ENCODE measurements around the gene ZNF669. TPM values are rescaled to one million over a fixed set of nuclear protein-coding genes. Genes with fewer than 3 reads are reported as not detected.
"Not testable (repeated sequence)": the region's sequence is repeated elsewhere in the genome, so short reads cannot be mapped to it uniquely, and the experiment has no call there.

The ZNF669 gene
- total and polyA plus RNA-seq, 3 experiments from 2014 or later, result 9.4 to 15.7 (median 10.0) TPM

DNA sequence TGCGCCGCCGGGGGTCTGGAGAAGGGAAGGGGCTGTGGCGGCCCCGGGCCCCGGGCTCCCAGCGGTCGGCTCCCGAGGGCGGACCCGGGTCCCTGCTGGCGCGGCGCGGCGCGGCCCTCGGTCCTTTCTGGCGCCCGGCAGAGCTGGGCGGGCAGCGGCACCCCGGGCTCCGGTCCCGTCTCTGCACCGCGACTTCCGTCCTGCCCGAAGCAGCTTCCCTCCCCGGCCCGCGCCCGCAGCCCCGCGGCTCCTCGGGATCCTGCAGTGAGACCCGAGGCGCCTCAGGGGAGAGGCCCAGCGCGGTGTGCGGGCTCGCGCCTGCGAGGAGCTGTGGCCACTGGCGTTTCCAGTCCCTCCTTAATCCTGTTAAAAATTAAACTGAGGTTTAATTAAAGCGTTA is 22.4 kb upstream of the ZNF669 start:
- CTCF ChIA-PET; H3K27me3 Mint-ChIP-seq; H3K36me3 ChIP-seq (ENCODE audit: insufficient read depth, low read length); H3K9me3 ChIP-seq (ENCODE audit: low read length); H3K27ac ChIP-seq (ENCODE audit: low read depth, low read length); H3K4me1 ChIP-seq (ENCODE audit: insufficient read depth, low read length); DNase-seq; H3K4me1 Mint-ChIP-seq; POLR2A ChIA-PET; H3K27me3 ChIP-seq (ENCODE audit: insufficient read depth, low read length, poor library complexity, severe bottlenecking); H3K4me3 ChIP-seq (ENCODE audit: low read length); H3K27ac Mint-ChIP-seq; H3K4me3 Mint-ChIP-seq: not testable (repeated sequence)
- peaks cover 8 to 13% (median 10%) of the 10 kb centered on the region in 3 donors for H3K36me3 Mint-ChIP-seq
- peaks cover 0 to 12% (median 11%) of the 10 kb centered on the region in 5 donors for H3K9me3 Mint-ChIP-seq

DNA sequence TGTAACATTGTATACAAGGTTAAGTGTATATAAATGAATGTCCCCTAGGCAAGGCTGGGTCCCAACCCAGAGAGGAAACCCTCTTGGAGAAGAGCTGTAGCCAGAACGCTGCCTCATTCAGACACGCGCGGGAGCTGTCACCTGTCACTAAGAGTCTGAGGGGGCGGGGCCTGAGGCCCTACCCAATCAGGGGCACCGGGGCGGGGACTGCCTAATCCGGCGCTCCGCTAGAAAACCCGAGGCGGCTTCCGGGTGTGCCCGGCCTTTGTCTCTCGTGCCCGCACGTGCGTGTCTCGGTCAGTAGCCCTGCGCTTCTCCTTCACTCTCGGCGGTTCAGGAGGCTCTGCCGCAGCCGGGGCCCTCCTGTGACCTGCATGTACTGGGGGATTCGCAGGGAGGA is 22.0 kb upstream of the ZNF669 start:
- Mint-ChIP-seq H3K36me3 (peaks cover 8 to 13% (median 10%) of the 10 kb centered on the region in 3 donors), H3K9me3 (peaks cover 0 to 12% (median 11%) of the 10 kb centered on the region in 5 donors)
- H3K27ac Mint-ChIP-seq; H3K4me3 ChIP-seq (ENCODE audit: low read length); H3K36me3 ChIP-seq (ENCODE audit: insufficient read depth, low read length); H3K4me3 Mint-ChIP-seq; POLR2A ChIA-PET; H3K4me1 ChIP-seq (ENCODE audit: insufficient read depth, low read length); CTCF ChIA-PET; H3K27me3 ChIP-seq (ENCODE audit: insufficient read depth, low read length, poor library complexity, severe bottlenecking); H3K4me1 Mint-ChIP-seq; H3K27ac ChIP-seq (ENCODE audit: low read depth, low read length); H3K27me3 Mint-ChIP-seq; DNase-seq; H3K9me3 ChIP-seq (ENCODE audit: low read length): not testable (repeated sequence)

DNA sequence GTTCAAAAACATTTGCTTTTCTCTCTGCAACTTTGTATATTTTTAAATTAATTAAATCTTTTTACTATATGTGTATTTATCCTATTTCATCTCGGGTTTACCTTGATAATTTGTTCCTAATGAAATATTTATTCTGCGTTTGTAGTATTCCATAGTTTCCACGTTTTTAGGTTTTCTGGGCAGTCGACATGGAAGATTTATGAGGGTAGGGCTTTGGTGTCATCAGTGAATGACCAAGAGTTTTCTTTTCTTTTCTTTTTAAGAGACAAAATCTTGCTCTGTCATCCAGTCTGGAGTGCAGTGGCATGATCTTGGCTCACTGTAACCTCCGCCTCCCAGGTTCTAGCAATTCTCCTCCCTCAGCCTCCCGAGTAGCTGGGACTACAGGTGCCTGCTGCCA is 17.2 kb upstream of the ZNF669 start:
- Histone ChIP-seq H3K4me1 (ENCODE audit: insufficient read depth, low read length) (no peaks in the 10 kb centered on the region), H3K4me3 (ENCODE audit: low read length) (no peak overlapping the region), H3K36me3 (ENCODE audit: insufficient read depth, low read length) (no peaks in the 10 kb centered on the region), H3K27ac (ENCODE audit: low read depth, low read length) (no peak overlapping the region), H3K27me3 (ENCODE audit: insufficient read depth, low read length, poor library complexity, severe bottlenecking) (no peaks in the 10 kb centered on the region), H3K9me3 (ENCODE audit: low read length) (no peaks in the 10 kb centered on the region)
- DNase-seq, result no peak
- Mint-ChIP-seq H3K27me3 (no peaks in the 10 kb centered on the region), H3K36me3 (no peaks in the 10 kb centered on the region), H3K4me3 (no peak overlapping the region), H3K9me3 (peaks cover 0 to 6% (median 2%) of the 10 kb centered on the region in 5 donors), H3K4me1 (no peaks in the 10 kb centered on the region), H3K27ac (no peak overlapping the region)
- POLR2A ChIA-PET, result no interaction called here
- CTCF ChIA-PET, result no interaction called here

DNA sequence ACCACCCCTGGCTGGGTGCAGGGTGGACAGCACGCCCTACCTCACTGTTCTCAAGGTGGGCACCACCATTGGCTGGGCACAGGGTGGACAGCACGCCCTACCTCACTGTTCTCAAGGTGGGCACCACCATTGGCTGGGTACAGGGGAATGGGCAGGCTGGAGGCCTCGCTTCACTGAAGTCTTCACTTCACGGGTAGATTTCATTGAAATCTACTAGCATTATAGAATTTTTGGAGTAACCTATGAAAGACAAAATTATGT is 16.2 kb upstream of the ZNF669 start:
- H3K27me3 ChIP-seq (ENCODE audit: insufficient read depth, low read length, poor library complexity, severe bottlenecking); H3K9me3 Mint-ChIP-seq; CTCF ChIA-PET; DNase-seq; H3K4me3 ChIP-seq (ENCODE audit: low read length); H3K27me3 Mint-ChIP-seq; H3K27ac ChIP-seq (ENCODE audit: low read depth, low read length); H3K9me3 ChIP-seq (ENCODE audit: low read length); H3K27ac Mint-ChIP-seq; H3K4me3 Mint-ChIP-seq; H3K36me3 Mint-ChIP-seq; H3K4me1 Mint-ChIP-seq; H3K4me1 ChIP-seq (ENCODE audit: insufficient read depth, low read length); H3K36me3 ChIP-seq (ENCODE audit: insufficient read depth, low read length); POLR2A ChIA-PET: not testable (repeated sequence)

DNA sequence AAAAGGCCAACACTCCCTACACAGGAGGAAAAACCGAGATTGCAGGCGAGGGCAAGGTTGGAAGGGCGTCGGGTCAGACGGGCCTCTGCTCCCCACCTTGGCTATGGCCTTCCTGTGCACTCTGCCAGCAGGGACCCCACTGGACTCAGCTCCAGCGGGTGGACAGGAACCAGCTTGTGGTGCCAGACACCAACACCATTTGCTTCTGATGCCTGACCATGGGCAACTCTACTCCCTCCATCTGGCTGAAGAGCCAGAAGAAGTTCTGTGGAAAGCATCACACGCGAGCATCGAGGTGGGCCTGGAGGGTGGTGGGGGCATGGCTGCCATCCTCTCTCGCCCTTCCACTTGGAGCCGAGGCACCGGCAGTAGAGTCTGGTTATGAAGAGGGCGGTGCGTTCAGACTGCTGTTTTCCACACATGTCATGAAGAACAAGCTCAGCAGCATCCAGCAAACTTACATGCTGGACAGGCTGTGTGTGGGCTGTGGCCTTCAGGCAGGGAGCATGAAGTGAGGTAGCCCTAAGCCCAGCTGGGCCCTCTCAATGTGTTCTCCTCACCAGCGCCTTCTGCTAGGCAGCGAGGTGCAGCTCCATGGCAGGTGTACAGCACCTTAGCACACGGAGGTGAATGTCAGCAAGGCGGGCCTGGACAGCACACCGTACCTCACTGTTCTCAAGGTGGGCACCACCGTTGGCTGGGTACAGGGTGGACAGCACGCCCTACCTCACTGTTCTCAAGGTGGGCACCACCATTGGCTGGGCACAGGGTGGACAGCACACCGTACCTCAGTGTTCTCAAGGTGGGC is 15.6 kb upstream of the ZNF669 start:
- Mint-ChIP-seq H3K27ac (no peak overlapping the region), H3K4me3 (no peak overlapping the region), H3K27me3 (no peaks in the 10 kb centered on the region), H3K9me3 (peaks cover 0 to 6% (median 2%) of the 10 kb centered on the region in 5 donors), H3K4me1 (no peaks in the 10 kb centered on the region), H3K36me3 (no peaks in the 10 kb centered on the region)
- no peak for DNase-seq
- H3K36me3 ChIP-seq (ENCODE audit: insufficient read depth, low read length), result no peaks in the 10 kb centered on the region
- CTCF ChIA-PET, result interaction anchor here (1.0 kb wide), 1 partner anchor 11 kb away, joined by 4 read pairs; no protein-coding TSS in a partner anchor
- POLR2A ChIA-PET, result no interaction called here
- H3K27me3 ChIP-seq (ENCODE audit: insufficient read depth, low read length, poor library complexity, severe bottlenecking), result no peaks in the 10 kb centered on the region
- H3K4me1 ChIP-seq (ENCODE audit: insufficient read depth, low read length), result no peaks in the 10 kb centered on the region
- H3K4me3 ChIP-seq (ENCODE audit: low read length), result no peak overlapping the region
- no peak overlapping the region for H3K27ac ChIP-seq (ENCODE audit: low read depth, low read length)
- H3K9me3 ChIP-seq (ENCODE audit: low read length), result no peaks in the 10 kb centered on the region

DNA sequence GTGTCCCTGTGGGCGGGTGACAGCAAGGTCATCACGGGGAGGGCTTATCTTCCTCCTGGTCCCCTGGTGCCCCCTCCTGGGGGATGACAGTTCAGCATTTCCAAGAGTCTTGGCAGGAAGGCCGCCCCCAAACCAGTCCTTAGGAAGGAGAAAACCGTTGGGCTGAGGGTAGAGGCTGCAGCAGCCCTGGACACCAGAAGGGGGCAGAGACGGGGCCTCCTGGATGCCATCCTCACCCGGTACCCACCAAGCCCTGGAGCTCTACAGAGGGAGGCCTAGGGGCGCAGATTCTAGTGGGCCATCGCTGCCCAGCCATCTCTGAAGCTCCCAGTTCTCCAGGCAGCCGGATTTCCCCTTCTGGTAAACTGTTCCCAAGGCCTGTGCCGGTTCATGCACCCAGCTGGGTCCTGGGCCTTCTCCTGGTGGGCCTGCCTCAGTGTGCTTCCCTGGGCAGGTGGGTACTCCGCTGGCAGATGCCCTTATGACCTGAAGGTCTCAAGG is 14.8 kb upstream of the ZNF669 start:
- no peaks in the 10 kb centered on the region for H3K36me3 Mint-ChIP-seq
- Histone ChIP-seq H3K4me1 (ENCODE audit: insufficient read depth, low read length) (no peaks in the 10 kb centered on the region), H3K27me3 (ENCODE audit: insufficient read depth, low read length, poor library complexity, severe bottlenecking) (no peaks in the 10 kb centered on the region), H3K27ac (ENCODE audit: low read depth, low read length) (no peak overlapping the region), H3K9me3 (ENCODE audit: low read length) (no peaks in the 10 kb centered on the region), H3K4me3 (ENCODE audit: low read length) (no peak overlapping the region), H3K36me3 (ENCODE audit: insufficient read depth, low read length) (no peaks in the 10 kb centered on the region)
- no peak overlapping the region for H3K27ac Mint-ChIP-seq
- H3K27me3 Mint-ChIP-seq, result no peaks in the 10 kb centered on the region
- CTCF ChIA-PET, result interaction anchor here (1.0 kb wide), 1 partner anchor 11 kb away, joined by 4 read pairs; no protein-coding TSS in a partner anchor
- H3K9me3 Mint-ChIP-seq, result peaks cover 0 to 2% (median 0%) of the 10 kb centered on the region in 5 donors
- H3K4me3 Mint-ChIP-seq, result no peak overlapping the region
- peak in 1 of 5 donors; percentile 25 for DNase-seq
- POLR2A ChIA-PET, result no interaction called here
- no peaks in the 10 kb centered on the region for H3K4me1 Mint-ChIP-seq

DNA sequence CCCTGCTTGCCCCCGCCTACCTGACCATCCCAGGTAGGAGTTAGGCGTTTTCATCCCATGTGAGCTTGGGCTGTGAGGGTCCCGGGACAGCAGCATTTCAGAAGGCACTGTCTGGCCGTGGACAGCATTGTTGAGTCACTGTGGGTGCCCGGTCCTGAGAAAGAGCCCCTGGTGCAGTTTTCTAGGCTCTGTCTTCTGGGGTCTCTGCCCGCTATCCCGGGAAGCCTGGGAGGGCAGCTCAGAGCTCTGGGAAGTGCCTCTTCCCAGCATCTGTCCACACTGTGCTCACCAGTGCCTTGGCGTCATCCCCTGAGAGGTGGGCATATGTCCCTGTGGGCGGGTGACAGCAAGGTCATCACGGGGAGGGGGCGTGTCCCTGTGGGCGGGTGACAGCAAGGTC is 11.4 kb upstream of the ZNF669 start:
- H3K4me1 ChIP-seq (ENCODE audit: insufficient read depth, low read length), result peaks cover 4% of the 10 kb centered on the region
- H3K4me3 ChIP-seq (ENCODE audit: low read length), result no peak overlapping the region
- Mint-ChIP-seq H3K4me3 (no peak overlapping the region), H3K36me3 (no peaks in the 10 kb centered on the region), H3K9me3 (no peaks in the 10 kb centered on the region), H3K27ac (no peak overlapping the region), H3K27me3 (peaks cover 10 to 18% of the 10 kb centered on the region in 2 donors), H3K4me1 (peaks cover 5 to 9% (median 6%) of the 10 kb centered on the region in 3 donors)
- DNase-seq, result no peak
- no peaks in the 10 kb centered on the region for H3K9me3 ChIP-seq (ENCODE audit: low read length)
- no peaks in the 10 kb centered on the region for H3K36me3 ChIP-seq (ENCODE audit: insufficient read depth, low read length)
- CTCF ChIA-PET, result no interaction called here
- H3K27ac ChIP-seq (ENCODE audit: low read depth, low read length), result no peak overlapping the region
- POLR2A ChIA-PET, result interaction anchor here (0.5 kb wide), 1 partner anchor 345 kb away, joined by 4 read pairs; no protein-coding TSS in a partner anchor
- peaks cover 4% of the 10 kb centered on the region for H3K27me3 ChIP-seq (ENCODE audit: insufficient read depth, low read length, poor library complexity, severe bottlenecking)

DNA sequence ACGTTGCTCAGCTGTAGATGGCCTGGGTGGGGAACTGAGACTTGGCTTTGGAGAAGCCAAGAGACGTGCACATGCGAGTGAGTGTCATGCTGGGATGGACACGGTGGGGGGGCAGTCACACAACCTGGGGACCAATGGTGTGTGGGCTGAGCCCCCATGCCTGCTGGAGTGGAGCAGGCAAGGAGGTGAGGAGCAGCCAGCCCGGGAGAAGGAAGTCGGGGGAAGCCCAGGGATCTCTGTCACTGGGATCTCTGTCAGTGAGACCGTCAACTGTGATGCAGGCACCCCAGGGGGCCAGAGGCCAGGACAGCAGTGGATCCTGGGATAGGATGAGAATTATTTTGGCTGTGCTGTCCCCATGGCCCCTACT is 11.0 kb upstream of the ZNF669 start:
- Histone ChIP-seq H3K9me3 (ENCODE audit: low read length) (no peaks in the 10 kb centered on the region), H3K27me3 (ENCODE audit: insufficient read depth, low read length, poor library complexity, severe bottlenecking) (peaks cover 5% of the 10 kb centered on the region), H3K36me3 (ENCODE audit: insufficient read depth, low read length) (no peaks in the 10 kb centered on the region), H3K27ac (ENCODE audit: low read depth, low read length) (no peak overlapping the region), H3K4me3 (ENCODE audit: low read length) (no peak overlapping the region), H3K4me1 (ENCODE audit: insufficient read depth, low read length) (peaks cover 6% of the 10 kb centered on the region)
- Mint-ChIP-seq H3K27ac (no peak overlapping the region), H3K4me1 (peaks cover 6 to 10% (median 6%) of the 10 kb centered on the region in 3 donors), H3K9me3 (no peaks in the 10 kb centered on the region), H3K27me3 (peaks cover 12 to 18% of the 10 kb centered on the region in 2 donors), H3K4me3 (no peak overlapping the region), H3K36me3 (no peaks in the 10 kb centered on the region)
- no peak for DNase-seq
- CTCF ChIA-PET, result no interaction called here
- POLR2A ChIA-PET, result interaction anchor here (0.5 kb wide), 1 partner anchor 346 kb away, joined by 4 read pairs; no protein-coding TSS in a partner anchor
